Omental fat pad (tissue), 4 donors: ENCODE measurements around the gene RNF112. TPM values are rescaled to one million over a fixed set of nuclear protein-coding genes. Genes with fewer than 3 reads are reported as not detected.

Source experiments
- ATAC-seq: fragments of 150-250 bp; one replicate; pipeline ENCODE4 v1.9.1; 2016; ENCODE audit warnings: mild to moderate bottlenecking, moderate library complexity; ENCODE audit not compliant: low FRiP score
- DNase-seq: peaks from one replicate; pipeline ENCODE4 v3.0.0-alpha.2; 2019; ENCODE audit warnings: low spot score
- total RNA-seq, 4 donors: library from RNA; depleted of rRNA; stranded (reverse); fragments of >200 nt; gene quantifications; one replicate each; pipeline ENCODE4 v1.1.0, GENCODE V29; 2016
- TF ChIP-seq, protein P1 (sequence below), 3 donors: fragments of 450-650 bp; IDR thresholded peaks; one replicate each; pipeline ENCODE4 v1.5.1; 2016 to 2017; ENCODE audit warnings: antibody characterized with exemption in 3 of 3, mild to moderate bottlenecking in 3 of 3, moderate library complexity in 2 of 3

Gene RNF112
- total RNA-seq, 4 donors from 2014 or later: 0.44 to 3.0 (median 1.7) TPM

DNA sequence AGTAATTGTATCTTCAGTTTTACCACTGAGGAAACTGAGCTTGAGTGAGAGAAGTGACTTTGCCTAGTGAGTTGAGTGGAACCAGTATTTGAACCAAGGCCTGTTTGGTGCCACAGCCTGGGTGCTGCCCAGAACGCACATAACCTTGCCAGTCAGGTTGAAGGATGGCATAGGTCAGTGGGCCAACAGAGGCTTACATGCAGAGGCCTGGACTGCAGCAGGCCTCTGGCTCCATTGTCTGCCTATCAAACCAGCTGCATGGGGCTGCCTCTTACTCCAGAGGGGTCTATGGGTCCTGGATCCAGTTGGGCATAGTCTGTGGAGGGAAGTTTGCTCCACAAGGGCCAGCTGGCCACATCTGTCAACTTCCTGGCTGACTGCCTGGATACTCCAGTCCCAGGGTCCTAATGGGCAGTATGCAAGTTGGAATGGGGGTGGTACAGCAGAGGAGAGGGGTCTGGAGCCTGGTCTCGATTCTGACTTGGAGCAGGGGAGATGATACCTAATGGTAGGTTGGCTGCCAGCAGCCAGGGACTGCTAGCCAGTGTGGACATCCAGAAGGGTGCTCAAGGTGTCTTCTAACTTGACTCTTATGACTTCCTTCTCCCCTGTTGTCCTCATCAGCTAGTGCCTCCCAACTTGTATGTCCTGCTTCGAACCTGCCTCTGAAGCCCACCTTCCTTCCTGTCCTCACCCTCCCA lies 11.1 kb upstream of the RNF112 start:
- no peak for ATAC-seq
- TF ChIP-seq, protein P1, sequence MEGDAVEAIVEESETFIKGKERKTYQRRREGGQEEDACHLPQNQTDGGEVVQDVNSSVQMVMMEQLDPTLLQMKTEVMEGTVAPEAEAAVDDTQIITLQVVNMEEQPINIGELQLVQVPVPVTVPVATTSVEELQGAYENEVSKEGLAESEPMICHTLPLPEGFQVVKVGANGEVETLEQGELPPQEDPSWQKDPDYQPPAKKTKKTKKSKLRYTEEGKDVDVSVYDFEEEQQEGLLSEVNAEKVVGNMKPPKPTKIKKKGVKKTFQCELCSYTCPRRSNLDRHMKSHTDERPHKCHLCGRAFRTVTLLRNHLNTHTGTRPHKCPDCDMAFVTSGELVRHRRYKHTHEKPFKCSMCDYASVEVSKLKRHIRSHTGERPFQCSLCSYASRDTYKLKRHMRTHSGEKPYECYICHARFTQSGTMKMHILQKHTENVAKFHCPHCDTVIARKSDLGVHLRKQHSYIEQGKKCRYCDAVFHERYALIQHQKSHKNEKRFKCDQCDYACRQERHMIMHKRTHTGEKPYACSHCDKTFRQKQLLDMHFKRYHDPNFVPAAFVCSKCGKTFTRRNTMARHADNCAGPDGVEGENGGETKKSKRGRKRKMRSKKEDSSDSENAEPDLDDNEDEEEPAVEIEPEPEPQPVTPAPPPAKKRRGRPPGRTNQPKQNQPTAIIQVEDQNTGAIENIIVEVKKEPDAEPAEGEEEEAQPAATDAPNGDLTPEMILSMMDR (IDR thresholded peaks at IDR 0.05): no peak
- no peak for DNase-seq

DNA sequence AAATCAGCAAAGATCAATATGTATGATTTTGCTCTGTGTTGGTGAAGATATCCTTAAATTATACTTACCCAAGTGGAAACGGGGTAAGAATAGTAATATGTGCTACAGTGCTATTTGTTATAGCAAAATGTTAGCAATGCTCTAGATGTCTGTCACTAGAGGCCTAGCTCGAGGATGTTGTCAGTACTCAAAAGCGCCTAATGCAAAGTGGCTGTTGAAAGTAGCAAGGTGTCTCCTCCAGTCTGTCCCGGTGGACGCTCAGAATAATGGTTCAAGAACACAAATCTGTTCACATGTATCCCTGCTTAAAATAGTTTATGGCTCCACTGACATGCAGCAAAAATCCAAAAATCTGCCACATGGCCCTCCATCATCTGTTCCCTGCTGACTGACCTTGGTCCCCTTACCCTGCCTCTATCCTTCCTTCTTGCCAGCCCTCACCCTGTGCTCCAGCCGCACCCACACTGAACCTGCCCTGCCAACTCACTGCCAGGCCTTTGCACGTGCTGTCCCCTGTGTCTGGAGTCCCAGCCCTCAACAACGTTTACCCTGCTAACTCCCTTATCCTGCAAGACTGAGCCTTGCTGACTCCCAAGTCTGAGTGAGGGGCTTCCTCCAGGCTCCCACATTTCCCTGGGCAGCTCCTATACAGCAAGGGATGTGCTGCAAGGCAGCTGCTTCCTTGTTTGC lies 9.6 kb upstream of the RNF112 start:
- ATAC-seq (no peak), DNase-seq (no peak)
- TF ChIP-seq, protein P1 (IDR thresholded peaks at IDR 0.05): no peak

DNA sequence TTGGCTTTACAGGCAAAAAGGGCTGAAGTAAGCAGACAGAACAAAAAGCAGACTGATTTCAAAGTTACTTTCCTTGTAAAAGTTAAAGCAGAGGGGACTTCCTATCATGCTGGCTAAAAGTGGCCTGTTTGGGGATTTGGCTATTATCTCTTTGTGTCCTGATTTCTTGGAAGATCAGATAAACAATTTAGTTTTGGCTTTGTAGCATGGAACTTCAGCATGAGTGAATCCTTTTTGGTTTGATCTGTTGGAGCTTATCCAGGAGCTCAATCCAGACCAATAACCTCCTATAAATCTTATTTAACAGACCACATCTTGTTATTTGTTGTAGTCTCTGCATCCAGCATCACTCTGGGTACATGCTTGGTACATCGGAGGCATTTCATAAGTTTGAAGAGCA lies 8.9 kb upstream of the RNF112 start:
- DNase-seq (no peak), ATAC-seq (no peak)
- TF ChIP-seq, protein P1 (IDR thresholded peaks at IDR 0.05): no peak

DNA sequence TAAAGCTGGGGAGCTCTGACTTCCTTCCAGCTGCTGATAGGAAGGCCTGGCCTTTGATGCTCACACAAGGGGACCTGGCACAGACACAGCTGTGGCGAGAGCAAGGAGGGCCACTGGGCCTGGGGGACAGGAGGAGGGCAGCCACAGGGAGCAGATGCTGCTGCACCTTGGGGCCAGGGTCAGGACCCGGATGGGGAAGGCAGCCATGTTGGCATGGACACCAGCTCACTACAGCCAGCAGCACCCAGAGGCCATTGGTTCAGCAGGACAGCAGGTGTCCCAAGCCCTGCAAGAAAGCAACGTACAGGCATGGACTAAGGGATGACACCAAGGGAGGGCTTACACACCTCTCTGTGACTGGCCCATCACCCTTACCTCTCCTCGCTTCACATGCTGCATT lies 8.0 kb upstream of the RNF112 start:
- DNase-seq (no peak), ATAC-seq (no peak)
- TF ChIP-seq, protein P1 (IDR thresholded peaks at IDR 0.05): no peak

DNA sequence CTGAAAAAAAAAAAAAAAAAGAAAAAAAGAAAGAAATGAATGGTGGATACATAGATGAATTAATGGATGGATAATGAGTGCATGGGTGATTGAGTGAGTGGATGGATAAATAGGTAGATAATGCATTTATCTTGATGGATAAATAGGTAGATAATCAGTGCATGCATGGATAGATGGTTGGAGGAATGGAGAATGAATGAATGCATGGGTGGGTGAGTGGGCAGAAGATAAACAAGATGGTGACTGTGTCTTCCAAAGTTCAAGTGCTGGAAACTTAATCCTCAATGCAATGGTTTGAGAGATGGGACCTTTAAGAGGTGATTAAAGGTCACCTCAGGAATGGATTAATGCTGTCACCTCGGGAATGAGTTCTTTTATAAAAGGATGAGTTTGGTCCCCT lies 6.8 kb upstream of the RNF112 start:
- TF ChIP-seq, protein P1 (IDR thresholded peaks at IDR 0.05): no peak
- DNase-seq (no peak), ATAC-seq (no peak)

DNA sequence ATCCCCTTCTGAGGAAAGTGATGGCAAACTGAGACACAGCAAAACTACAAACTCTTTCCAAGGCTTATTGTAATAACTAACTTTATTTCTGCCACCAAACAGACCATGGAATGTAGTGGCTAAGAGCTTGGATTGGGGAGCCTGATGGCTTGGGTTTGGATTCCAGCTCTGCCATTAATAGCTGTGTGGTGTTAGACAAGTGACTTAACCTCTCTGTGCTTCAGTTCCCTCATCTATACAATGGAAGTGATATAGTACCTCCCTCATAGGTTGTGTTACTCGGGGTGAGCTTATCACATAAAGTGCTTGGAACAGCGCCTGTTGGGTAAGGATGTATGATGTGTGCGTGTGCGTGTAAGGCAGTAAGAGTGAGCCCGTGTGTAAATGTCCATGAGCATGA lies 5.9 kb upstream of the RNF112 start:
- DNase-seq (no peak), ATAC-seq (no peak)
- TF ChIP-seq, protein P1 (IDR thresholded peaks at IDR 0.05): no peak
